ENCODE measurements around the gene CFAP100.

Gene CFAP100

DNA sequence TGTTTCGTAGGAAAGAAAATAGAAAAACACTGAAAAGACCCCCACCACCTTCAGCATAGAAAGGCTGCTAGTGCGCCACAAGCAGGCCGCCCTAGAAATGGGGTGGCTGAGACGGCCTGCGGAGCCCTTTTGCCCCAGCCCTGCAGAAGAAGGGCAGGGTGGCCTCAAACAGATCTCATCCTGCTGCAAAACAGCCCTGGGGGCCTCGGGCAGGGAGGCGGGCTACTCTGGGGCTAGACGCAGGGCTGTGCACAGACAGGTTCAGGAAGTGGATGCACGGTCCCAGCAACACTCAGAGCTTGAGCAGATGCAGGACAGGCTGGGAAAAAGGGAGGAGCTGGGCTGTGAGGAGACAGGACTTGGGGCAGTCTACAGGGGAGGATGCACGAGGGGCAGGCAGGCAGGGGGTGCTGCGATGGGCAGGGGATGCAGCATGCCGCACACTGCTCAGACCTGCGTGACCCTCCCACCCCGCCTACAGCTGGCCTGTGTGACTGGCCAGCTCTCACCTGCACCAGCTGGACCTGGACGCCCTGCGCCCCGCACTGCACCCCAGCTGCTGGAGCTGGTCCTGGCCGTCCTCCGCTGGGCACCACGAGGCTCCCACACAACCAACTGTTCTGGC, 46.7 kb downstream of the CFAP100 start:
- no peak for DNase-seq (ENCODE audit: low read depth)
- no peak overlapping the region for H3K4me3 ChIP-seq (ENCODE audit: control insufficient read depth, low read depth, low read length)

GRCh38 chr3:126442094-126442855, 47.6 kb downstream of the CFAP100 start:
- DNase-seq (ENCODE audit: low read depth) = no peak
- no peak for TF ChIP-seq CTCF (conservative IDR thresholded peaks at IDR 0.05; ENCODE audit: control insufficient read depth, insufficient read depth, low read depth, low read length)
- no peak overlapping the region for H3K4me3 ChIP-seq (ENCODE audit: control insufficient read depth, low read depth, low read length)

More for the DNA sequence above, 46.7 kb downstream of the CFAP100 start:
- TF ChIP-seq CTCF (conservative IDR thresholded peaks at IDR 0.05; ENCODE audit: control insufficient read depth, insufficient read depth, low read depth, low read length) = no peak

DNA sequence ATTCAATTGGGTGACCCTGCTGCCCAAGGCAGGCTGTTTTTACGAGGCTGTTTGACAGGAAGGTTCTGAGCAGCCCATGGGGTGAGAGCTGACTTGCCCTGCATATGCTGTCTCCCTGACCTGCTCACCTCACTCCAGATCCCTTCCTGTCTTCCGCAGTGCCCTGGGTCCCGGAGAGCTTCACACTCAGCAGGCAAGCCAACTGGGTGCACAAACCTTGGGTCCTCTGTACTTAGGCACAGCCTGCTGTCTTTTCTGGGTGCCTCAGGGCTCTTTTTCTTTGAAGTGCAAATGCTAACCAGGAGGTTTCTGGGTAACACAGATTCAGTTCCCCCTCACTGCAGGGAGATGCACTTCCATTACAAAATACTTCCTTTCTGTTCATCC, 48.1 kb downstream of the CFAP100 start:
- no peak for DNase-seq (ENCODE audit: low read depth)
- TF ChIP-seq CTCF (conservative IDR thresholded peaks at IDR 0.05; ENCODE audit: control insufficient read depth, insufficient read depth, low read depth, low read length) = no peak

DNA sequence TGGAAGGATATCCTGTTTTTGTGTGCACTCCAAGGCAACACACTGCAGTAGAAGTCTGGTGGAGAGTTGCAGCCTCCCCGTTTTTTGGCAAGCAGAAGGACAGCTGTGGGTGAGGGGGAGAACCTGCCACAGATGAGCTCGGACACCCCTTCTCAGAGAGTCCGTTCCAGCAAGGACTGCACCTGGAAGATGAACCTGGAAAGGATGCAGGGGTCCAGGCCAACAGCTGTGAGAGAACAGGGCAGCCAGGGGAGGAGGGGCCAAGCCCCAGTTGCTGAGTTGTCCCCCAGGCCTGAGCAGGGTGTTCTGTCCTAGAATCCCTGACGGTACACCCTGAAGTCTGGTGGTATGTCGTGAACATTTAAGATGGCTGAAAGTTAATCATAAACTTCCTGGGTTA, 50.8 kb downstream of the CFAP100 start:
- no peak overlapping the region for H3K4me3 ChIP-seq (ENCODE audit: control insufficient read depth, low read depth, low read length)
- no peak for DNase-seq (ENCODE audit: low read depth)
- TF ChIP-seq CTCF (conservative IDR thresholded peaks at IDR 0.05; ENCODE audit: control insufficient read depth, insufficient read depth, low read depth, low read length) = no peak

More for the DNA sequence above, 48.1 kb downstream of the CFAP100 start:
- H3K4me3 ChIP-seq (ENCODE audit: control insufficient read depth, low read depth, low read length) = no peak overlapping the region

GRCh38 chr3:126446301-126446700, 51.6 kb downstream of the CFAP100 start:
- no peak for DNase-seq (ENCODE audit: low read depth)
- TF ChIP-seq CTCF (conservative IDR thresholded peaks at IDR 0.05; ENCODE audit: control insufficient read depth, insufficient read depth, low read depth, low read length) = no peak
- no peak overlapping the region for H3K4me3 ChIP-seq (ENCODE audit: control insufficient read depth, low read depth, low read length)

- H3K4me3 ChIP-seq (ENCODE audit: control insufficient read depth, low read depth, low read length) = no peak overlapping the region
- no peak for TF ChIP-seq CTCF (conservative IDR thresholded peaks at IDR 0.05; ENCODE audit: control insufficient read depth, insufficient read depth, low read depth, low read length)
- no peak for DNase-seq (ENCODE audit: low read depth)
These were observed 52.1 kb downstream of the CFAP100 start for GRCh38 chr3:126446791-126447190.

Data from fibroblast of mammary gland (primary cell).